HepG2 (cell line): Measurements from ENCODE around the gene TUFM. TPM values are rescaled to one million over a fixed set of nuclear protein-coding genes. Genes with fewer than 3 reads are reported as not detected.

Experiments used
- CREM ChIP-seq, 2 experiments: sonication (generic) in 1 of 2; formaldehyde crosslinking in 1 of 2; IDR thresholded peaks; 2 replicates each; pipeline versions ENCODE4 v1.4.0 to v1.6.1; 2016 to 2020; ENCODE audit warnings: antibody characterized with exemption in 1 of 2, mild to moderate bottlenecking in 1 of 2, missing genetic modification reagents in 1 of 2
- GPBP1L1 ChIP-seq: sonication (generic); formaldehyde crosslinking; IDR thresholded peaks from 2 replicates; pipeline ENCODE4 v1.5.0; 2020; ENCODE audit warnings: mild to moderate bottlenecking, missing genetic modification reagents
- JDP2 ChIP-seq: sonication (generic); formaldehyde crosslinking; IDR thresholded peaks from 2 replicates; pipeline ENCODE4 v1.8.1; 2022; ENCODE audit warnings: missing genetic modification reagents, borderline replicate concordance
- MAFK ChIP-seq, 2 experiments: IDR thresholded peaks in 1 of 2; conservative IDR thresholded peaks in 1 of 2; 2 replicates each; pipeline ENCODE4 v1.6.1; 2011; ENCODE audit warnings: improper control_type of control experiment in 2 of 2, low read length in 2 of 2
- MYC ChIP-seq: sonication (generic); formaldehyde crosslinking; IDR thresholded peaks from 2 replicates; pipeline ENCODE4 v1.9.0; 2021; ENCODE audit warnings: missing genetic modification reagents, borderline replicate concordance
- MYPOP ChIP-seq: sonication (generic); formaldehyde crosslinking; IDR thresholded peaks from 2 replicates; pipeline ENCODE4 v1.8.1; 2023; ENCODE audit warnings: mild to moderate bottlenecking, moderate library complexity, missing genetic modification reagents
- PHF5A ChIP-seq: IDR thresholded peaks from one replicate; pipeline ENCODE4 v1.6.1; 2018; ENCODE audit warnings: low read depth, missing genetic modification reagents; ENCODE audit not compliant: unreplicated experiment
- PLRG1 ChIP-seq: fragments of 450-650 bp; conservative IDR thresholded peaks from 2 replicates; pipeline ENCODE4 v1.6.1; 2016
- RAD51 ChIP-seq: fragments of 450-650 bp; IDR thresholded peaks from 2 replicates; pipeline ENCODE4 v1.6.1; 2016; ENCODE audit warnings: borderline replicate concordance
- TFDP2 ChIP-seq: sonication (generic); formaldehyde crosslinking; IDR thresholded peaks from 2 replicates; pipeline ENCODE4 v1.4.0; 2020; ENCODE audit warnings: missing genetic modification reagents
- USF2 ChIP-seq, 2 experiments: sonication (generic) in 1 of 2; formaldehyde crosslinking in 1 of 2; IDR thresholded peaks; 2 replicates each; pipeline versions ENCODE4 v1.5.1 to v1.6.1; 2011 to 2020; ENCODE audit warnings: borderline replicate concordance in 1 of 2, low read depth in 1 of 2, low read length in 1 of 2, mild to moderate bottlenecking in 1 of 2, missing genetic modification reagents in 1 of 2, moderate library complexity in 1 of 2
- XBP1 ChIP-seq: sonication (generic); formaldehyde crosslinking; IDR thresholded peaks from 2 replicates; pipeline ENCODE4 v1.5.0; 2020; ENCODE audit warnings: missing genetic modification reagents
- ZMYM2 ChIP-seq: sonication (generic); formaldehyde crosslinking; IDR thresholded peaks from 2 replicates; pipeline ENCODE4 v1.8.0; 2022; ENCODE audit warnings: mild to moderate bottlenecking, missing genetic modification reagents
- ZNF574 ChIP-seq: sonication (generic); formaldehyde crosslinking; IDR thresholded peaks from 2 replicates; pipeline ENCODE4 v1.4.0; 2020; ENCODE audit warnings: missing genetic modification reagents
- ZNF629 ChIP-seq: sonication (generic); formaldehyde crosslinking; conservative IDR thresholded peaks from 2 replicates; pipeline ENCODE4 v1.5.0; 2020; ENCODE audit warnings: missing genetic modification reagents
- ZNF770 ChIP-seq: sonication (generic); formaldehyde crosslinking; IDR thresholded peaks from 2 replicates; pipeline ENCODE4 v1.5.0; 2020; ENCODE audit warnings: mild to moderate bottlenecking, missing genetic modification reagents
- polyA plus RNA-seq, 8 experiments: library from polyadenylated mRNA; depleted of rRNA in 3 of 8; stranded (reverse) in 7 of 8; unstranded in 1 of 8; fragments of >200 nt; fragmentation: Illumina TruSeq in 4 of 8; extraction: Trizol in 4 of 8; gene quantifications; 2 replicates each; pipeline versions ENCODE4 v1.2.1 to v1.2.3, GENCODE V29; 2011 to 2016; ENCODE audit warnings: low read depth in 4 of 8, missing spikeins in 1 of 8, mixed read lengths in 1 of 8; ENCODE audit not compliant: insufficient read depth in 1 of 8
- total RNA-seq, 5 experiments: library from RNA; depleted of rRNA; stranded (reverse); fragments of >200 nt; fragmentation: Illumina TruSeq; extraction: Trizol; gene quantifications; 2 replicates each; pipeline ENCODE4 v1.2.3, GENCODE V29; 2016; ENCODE audit warnings: low read depth in 1 of 5

The TUFM gene
- total and polyA plus RNA-seq, 2 of the 13 experiments (the other 11 are each of a cell fraction or from before 2014, with no cell fraction given) = 206 to 298 TPM

- TF ChIP-seq ZNF770 = peak; percentile 58; the same call in 1 of the 2 replicates
- peak; percentile 57; the same call in 1 of the 2 replicates for TF ChIP-seq XBP1
- TF ChIP-seq MYC (CRISPR knock-in tag) = peak; percentile 96
- no peak for TF ChIP-seq MAFK (conservative IDR thresholded peaks at IDR 0.05 in 1 of 2, IDR thresholded peaks at IDR 0.05 in 1 of 2; ENCODE audit: low read length in 2 of 2)
- peak; percentile 98 for TF ChIP-seq ZNF574
- TF ChIP-seq ZMYM2 (CRISPR knock-in tag) = peak; percentile 43; the same call in 1 of the 2 replicates
- no peak; the same call in 1 of the 2 replicates for TF ChIP-seq ZNF629 (CRISPR knock-in tag)
- TF ChIP-seq MYPOP (CRISPR knock-in tag) = peak; percentile 90
- TF ChIP-seq PLRG1 = no peak
- peak; percentile 89 for TF ChIP-seq PHF5A (CRISPR knock-in tag)
- TF ChIP-seq RAD51 = no peak
- peak; percentile 89 for TF ChIP-seq TFDP2 (CRISPR knock-in tag)
- no peak for TF ChIP-seq GPBP1L1 (CRISPR knock-in tag)
- no peak for TF ChIP-seq USF2 (IDR thresholded peaks at IDR 0.05; ENCODE audit: low read depth, low read length)
- TF ChIP-seq USF2 (CRISPR knock-in tag; IDR thresholded peaks at IDR 0.05; ENCODE audit: borderline replicate concordance) = no peak; the same call in 1 of the 2 replicates
- TF ChIP-seq JDP2 = no peak
- TF ChIP-seq CREM (IDR thresholded peaks at IDR 0.05) = peak; percentile 81; the same call in 1 of the 2 replicates
- TF ChIP-seq CREM (CRISPR knock-in tag; IDR thresholded peaks at IDR 0.05) = peak; percentile 65; the same call in 1 of the 2 replicates
Observed at GRCh38 chr16:28822520-28823290, 23.4 kb downstream of the TUFM start, which contains the start of gene ATXN2L (continued).
